H1 (cell line): ENCODE measurements around the gene KCNQ1. TPM values are rescaled to one million over a fixed set of nuclear protein-coding genes. Genes with fewer than 3 reads are reported as not detected.

ENCODE experiments used
- CTCF ChIA-PET: fragments of 300-600 bp; sonication (Branson Sonifier 250); formaldehyde crosslinking; loops from one replicate; lab custom pipeline; 2021; ENCODE audit not compliant: partially characterized antibody; lab: Charles Lee
- POLR2A ChIA-PET: fragments of 300-600 bp; sonication (Branson Sonifier 250); formaldehyde crosslinking; loops from one replicate; lab custom pipeline; 2021; ENCODE audit warnings: inconsistent platforms; ENCODE audit not compliant: partially characterized antibody; lab: Charles Lee
- DNase-seq, 2 experiments: peaks; one replicate each; pipeline versions ENCODE4 v3.0.0 to v3.0.0-alpha.2; 2010 to 2022; ENCODE audit warnings: low spot score in 2 of 2, low read depth in 1 of 2, mixed read lengths in 1 of 2
- FAIRE-seq: peaks from 2 replicates; lab custom pipeline; 2011; peaks lifted over from hg19 to GRCh38; lab: Jason Lieb, UNC
- H2AFZ ChIP-seq: 2 replicates; pipeline ENCODE4 v1.8.1; 2012; ENCODE audit warnings: low read length, inconsistent platforms
- H2AK5ac ChIP-seq: 2 replicates; pipeline ENCODE4 v1.6.1; 2013; ENCODE audit warnings: low read depth, low read length
- H2BK120ac ChIP-seq: replicated peaks from 2 replicates; pipeline ENCODE3; 2013; ENCODE audit warnings: low read depth, low read length, inconsistent platforms
- H2BK12ac ChIP-seq: 2 replicates; pipeline ENCODE4 v1.6.1; 2013; ENCODE audit warnings: low read depth, low read length
- H2BK15ac ChIP-seq: 2 replicates; pipeline ENCODE4 v1.6.1; 2013; ENCODE audit warnings: low read length
- H2BK20ac ChIP-seq: 2 replicates; pipeline ENCODE4 v1.6.1; 2013; ENCODE audit warnings: low read length
- H2BK5ac ChIP-seq: 2 replicates; pipeline ENCODE4 v1.6.1; 2013; ENCODE audit warnings: low read depth, low read length
- H3K14ac ChIP-seq: 2 replicates; pipeline ENCODE4 v1.6.1; 2013; ENCODE audit warnings: inconsistent platforms; ENCODE audit not compliant: insufficient read length
- H3K18ac ChIP-seq: 2 replicates; pipeline ENCODE4 v1.6.1; 2013; ENCODE audit warnings: low read length; ENCODE audit errors: extremely low read depth
- H3K23ac ChIP-seq: 2 replicates; pipeline ENCODE4 v1.6.1; 2013; ENCODE audit warnings: inconsistent platforms; ENCODE audit not compliant: insufficient read length
- H3K23me2 ChIP-seq: 2 replicates; pipeline ENCODE4 v1.6.1; 2013; ENCODE audit warnings: low read depth, low read length
- H3K27ac ChIP-seq: 2 replicates; pipeline ENCODE4 v1.6.1; 2011; ENCODE audit warnings: low read depth, low read length, inconsistent platforms
- H3K27me3 ChIP-seq, 4 experiments: replicated peaks in 1 of 4; 1 replicate in 1 of 4; 2 replicates in 3 of 4; pipeline versions ENCODE4 v1.6.1 to v1.8.1; 2011 to 2013; ENCODE audit warnings: low read length in 3 of 4, mild to moderate bottlenecking in 3 of 4, inconsistent platforms in 2 of 4, mixed read lengths in 2 of 4, moderate library complexity in 1 of 4; ENCODE audit not compliant: control insufficient read depth in 3 of 4, insufficient read depth in 3 of 4; ENCODE audit errors: extremely low read depth in 1 of 4
- H3K36me3 ChIP-seq, 4 experiments: 2 replicates each; pipeline versions ENCODE4 v1.6.1 to v1.8.1; 2011 to 2013; ENCODE audit warnings: mild to moderate bottlenecking in 4 of 4, low read length in 3 of 4, moderate library complexity in 2 of 4, control low read depth in 1 of 4, inconsistent platforms in 1 of 4; ENCODE audit not compliant: insufficient read depth in 4 of 4, control insufficient read depth in 2 of 4
- H3K4ac ChIP-seq: replicated peaks from 2 replicates; pipeline ENCODE3; 2013; ENCODE audit warnings: low read length, low read depth, mixed read lengths, inconsistent platforms; ENCODE audit not compliant: insufficient read length
- H3K4me1 ChIP-seq, 4 experiments: replicated peaks in 1 of 4; 1 replicate in 1 of 4; 2 replicates in 3 of 4; pipeline versions ENCODE4 v1.6.1 to v1.8.1; 2011 to 2013; ENCODE audit warnings: low read length in 3 of 4, inconsistent platforms in 2 of 4, mixed read lengths in 1 of 4; ENCODE audit not compliant: insufficient read depth in 4 of 4, control insufficient read depth in 3 of 4
- H3K4me2 ChIP-seq, 2 experiments: 2 replicates each; pipeline versions ENCODE4 v1.6.1 to v1.8.1; 2011 to 2013; ENCODE audit warnings: low read depth in 2 of 2, low read length in 2 of 2, control low read depth in 1 of 2, inconsistent platforms in 1 of 2, mild to moderate bottlenecking in 1 of 2; ENCODE audit not compliant: insufficient read depth in 1 of 2
- H3K4me3 ChIP-seq, 4 experiments: fragments of 200-600, 300-600 bp in 1 of 4; sonication (generic), shearing (Covaris generic), sonication (Bioruptor Twin) in 1 of 4; 2 replicates each; pipeline versions ENCODE4 v1.5.1 to v1.8.1; 2011 to 2016; ENCODE audit warnings: low read length in 4 of 4, low read depth in 3 of 4, control low read depth in 2 of 4, inconsistent platforms in 2 of 4, mild to moderate bottlenecking in 2 of 4, mixed read lengths in 1 of 4, moderate library complexity in 1 of 4; ENCODE audit not compliant: insufficient read depth in 2 of 4; ENCODE audit errors: extremely low read depth in 1 of 4
- H3K56ac ChIP-seq: replicated peaks from 2 replicates; pipeline ENCODE3; 2013; ENCODE audit warnings: low read depth, mild to moderate bottlenecking, mixed read lengths, low read length, inconsistent platforms; ENCODE audit not compliant: insufficient read length
- H3K79me1 ChIP-seq: 2 replicates; pipeline ENCODE4 v1.6.1; 2013; ENCODE audit warnings: low read depth, low read length, control low read depth
- H3K79me2 ChIP-seq, 2 experiments: 2 replicates each; pipeline versions ENCODE4 v1.6.1 to v1.8.1; 2012 to 2013; ENCODE audit warnings: low read length in 2 of 2, mild to moderate bottlenecking in 2 of 2, inconsistent platforms in 1 of 2; ENCODE audit not compliant: insufficient read depth in 2 of 2, control insufficient read depth in 1 of 2
- H3K9ac ChIP-seq, 4 experiments: replicated peaks in 1 of 4; 1 replicate in 1 of 4; 2 replicates in 3 of 4; pipeline versions ENCODE4 v1.6.1 to v1.8.1; 2011 to 2013; ENCODE audit warnings: low read depth in 3 of 4, low read length in 3 of 4, control low read depth in 2 of 4, mild to moderate bottlenecking in 2 of 4, moderate library complexity in 2 of 4, inconsistent platforms in 1 of 4; ENCODE audit errors: extremely low read depth in 1 of 4
- H3K9me3 ChIP-seq, 2 experiments: 2 replicates each; pipeline versions ENCODE4 v1.6.1 to v1.8.1; 2012 to 2013; ENCODE audit warnings: mild to moderate bottlenecking in 2 of 2, moderate library complexity in 2 of 2, control low read depth in 1 of 2, inconsistent platforms in 1 of 2, low read depth in 1 of 2, low read length in 1 of 2, mixed read lengths in 1 of 2; ENCODE audit not compliant: insufficient read depth in 2 of 2
- H4K20me1 ChIP-seq, 2 experiments: replicated peaks in 1 of 2; 2 replicates each; pipeline versions ENCODE3 to v1.8.1; 2011 to 2013; ENCODE audit warnings: inconsistent platforms in 2 of 2, low read length in 2 of 2, mild to moderate bottlenecking in 1 of 2; ENCODE audit not compliant: insufficient read depth in 2 of 2, control insufficient read depth in 1 of 2
- H4K5ac ChIP-seq: 2 replicates; pipeline ENCODE4 v1.6.1; 2013; ENCODE audit warnings: low read length, low read depth, mixed read lengths, inconsistent platforms; ENCODE audit not compliant: insufficient read length
- H4K8ac ChIP-seq: 2 replicates; pipeline ENCODE4 v1.8.0; 2013; ENCODE audit warnings: mild to moderate bottlenecking, moderate library complexity, low read length, inconsistent platforms; ENCODE audit not compliant: insufficient read depth; ENCODE audit errors: extremely low read depth
- H4K91ac ChIP-seq: replicated peaks from 2 replicates; pipeline ENCODE3; 2013; ENCODE audit warnings: low read length, mixed read lengths, inconsistent platforms; ENCODE audit not compliant: insufficient read length
- ZNF274 ChIP-seq: IDR thresholded peaks from 2 replicates; pipeline ENCODE4 v1.7.0; 2012; ENCODE audit warnings: low read length, borderline replicate concordance; ENCODE audit errors: extremely low read depth
- WGBS, 2 experiments: shearing (Covaris generic) in 1 of 2; methylation state at CpG; one replicate each; pipeline versions ENCODE4 v1.1.6 to v1.1.7; 2013 to 2015; ENCODE audit warnings: low lambda C conversion rate in 2 of 2, mixed read lengths in 2 of 2, inconsistent platforms in 1 of 2, low coverage in 1 of 2, missing lambda C conversion rate in 1 of 2; ENCODE audit not compliant: insufficient replicate concordance in 2 of 2, insufficient coverage in 1 of 2, insufficient read length in 1 of 2; ENCODE audit errors: extremely low coverage in 1 of 2, missing lambda C conversion rate in 1 of 2; 5-methylcytosine and 5-hydroxymethylcytosine counted together
- polyA plus RNA-seq, 7 experiments: library from polyadenylated mRNA; depleted of rRNA in 3 of 7; stranded (reverse) in 5 of 7; unstranded in 2 of 7; fragments of >200 nt in 5 of 7; fragments of 200-250 nt in 2 of 7; gene quantifications; 1 replicate in 5 of 7; 2 replicates in 1 of 7; 4 replicates in 1 of 7; pipeline versions ENCODE4 v1.2.1 to v1.2.3, GENCODE V29; 2011 to 2013; ENCODE audit warnings: missing spikeins in 2 of 7, mixed read lengths in 2 of 7
- total RNA-seq: library from RNA; stranded (reverse); fragmentation: NEBNext Ultra II Directional; extraction: Animal tissue kit (Norgen Biotek cat#: 25700); gene quantifications from 2 replicates; pipeline ENCODE4 v1.2.1, GENCODE V29; 2021
- TF ChIP-seq, protein P1 (sequence below): IDR thresholded peaks from 2 replicates; pipeline ENCODE4 v1.6.1; 2012; ENCODE audit warnings: inconsistent platforms

KCNQ1 gene
- total and polyA plus RNA-seq, 2 of the 8 experiments (the other 6 are each of a cell fraction or from before 2014, with no cell fraction given) = 1.9 to 2.0 TPM

- H3K27me3 ChIP-seq = peaks cover 9 to 52% (median 46%) of the 10 kb centered on the region in 4 experiments
- 0 out of 2 replicates have a peak overlapping the region, but pooled peaks have one; percentile 6 for H2BK20ac ChIP-seq
- no peak overlapping the region for H3K14ac ChIP-seq
- TF ChIP-seq, protein P1, sequence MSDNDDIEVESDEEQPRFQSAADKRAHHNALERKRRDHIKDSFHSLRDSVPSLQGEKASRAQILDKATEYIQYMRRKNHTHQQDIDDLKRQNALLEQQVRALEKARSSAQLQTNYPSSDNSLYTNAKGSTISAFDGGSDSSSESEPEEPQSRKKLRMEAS = 0 out of 2 replicates have a peak, but pooled peaks have one; percentile 14
- TF ChIP-seq ZNF274 = no peak
- no peak overlapping the region for H3K9ac ChIP-seq
- peaks cover 6% of the 10 kb centered on the region; the same call in 1 of the 2 replicates for H3K23me2 ChIP-seq
- CTCF ChIA-PET = interaction anchor here (0.6 to 3.3 kb wide), 6 partner anchors 11 to 326 kb away, joined by 3 to 22 read pairs (median 4); no protein-coding TSS in a partner anchor
- no peak overlapping the region for H4K91ac ChIP-seq
- H2AK5ac ChIP-seq = 0 out of 2 replicates have a peak overlapping the region, but pooled peaks have one; percentile 13
- DNase-seq (no peak), FAIRE-seq (no peak)
- H3K18ac ChIP-seq = no peak overlapping the region
- H3K27ac ChIP-seq = no peak overlapping the region
- WGBS, 2 experiments = 85% methylated on average over 16 of the region's 16 CpGs; no CpG with 5 or more reads in 1 of the 2 experiments
- H4K5ac ChIP-seq = no peak overlapping the region
- H3K4me1 ChIP-seq = peaks cover 0 to 20% (median 14%) of the 10 kb centered on the region in 4 experiments; a peak in 6 of 7 replicates
- no peak overlapping the region for H2BK120ac ChIP-seq
- no peak overlapping the region for H3K4me2 ChIP-seq
- no peak overlapping the region for H3K4me3 ChIP-seq
- H3K79me1 ChIP-seq = no peaks in the 10 kb centered on the region
- POLR2A ChIA-PET = interaction anchor here (0.5 to 2.0 kb wide), 2 partner anchors 15 to 24 kb away, joined by 3 to 5 read pairs; no protein-coding TSS in a partner anchor
- H3K9me3 ChIP-seq = no peaks in the 10 kb centered on the region
- no peak overlapping the region for H2BK5ac ChIP-seq
- no peak overlapping the region for H3K23ac ChIP-seq
- no peak overlapping the region for H4K8ac ChIP-seq
- no peak overlapping the region for H3K4ac ChIP-seq
- no peak overlapping the region for H2AFZ ChIP-seq
- H3K79me2 ChIP-seq = no peaks in the 10 kb centered on the region
- H4K20me1 ChIP-seq = peaks cover 0 to under 1% of the 10 kb centered on the region in 2 experiments
- no peak overlapping the region for H2BK12ac ChIP-seq
- H3K56ac ChIP-seq = no peak overlapping the region
- H2BK15ac ChIP-seq = 0 out of 2 replicates have a peak overlapping the region, but pooled peaks have one; percentile 9
- H3K36me3 ChIP-seq = no peaks in the 10 kb centered on the region
Measured at GRCh38 chr11:2858995-2859698, 414.3 kb downstream of the KCNQ1 start.
